NB4 (cell line): Measurements from ENCODE around the gene TTL.
"Not testable (repeated sequence)": the region's sequence is repeated elsewhere in the genome, so short reads cannot be mapped to it uniquely, and the experiment has no call there.

Source experiments
- DNase-seq: peaks from one replicate; pipeline ENCODE4 v3.0.0; 2010; ENCODE audit warnings: low read depth
- H3K4me3 ChIP-seq: one replicate; pipeline ENCODE4 v1.5.1; 2011; ENCODE audit warnings: mild to moderate bottlenecking, low read depth, low read length, moderate library complexity
- CTCF ChIP-seq: IDR thresholded peaks from one replicate; pipeline ENCODE4 v1.5.1; 2012; ENCODE audit warnings: low read depth, low read length
- MAX ChIP-seq: IDR thresholded peaks from 2 replicates; pipeline ENCODE4 v1.6.1; 2011; ENCODE audit warnings: low read depth, low read length
- MYC ChIP-seq: IDR thresholded peaks from 2 replicates; pipeline ENCODE4 v1.6.1; 2011; ENCODE audit warnings: low read depth, low read length
- POLR2A ChIP-seq: IDR thresholded peaks from 2 replicates; pipeline ENCODE4 v1.6.1; 2011; ENCODE audit warnings: mild to moderate bottlenecking; ENCODE audit not compliant: insufficient read length; ENCODE audit errors: extremely low read depth

The TTL gene

GRCh38 chr2:112481528-112482233 is at the start of gene TTL:
TSS of gene TTL (plus strand) at chr2:112482156. CDS start at chr2:112482345, 189 bp downstream.
- H3K4me3 ChIP-seq: peak within 1 kb of the TSS; percentile 77
- TF ChIP-seq POLR2A (peak; percentile 44), MAX (no peak)
- DNase-seq: peak; percentile 87

GRCh38 chr2:112432390-112432734 is 49.6 kb upstream of the TTL start:
- DNase-seq, H3K4me3 ChIP-seq: not testable (repeated sequence)

- peak; percentile 48 for DNase-seq
- not testable (repeated sequence) for H3K4me3 ChIP-seq
These were observed 49.0 kb upstream of the TTL start for GRCh38 chr2:112432735-112433479.

- H3K4me3 ChIP-seq: not testable (repeated sequence)
- DNase-seq: peak; percentile 73
These were observed 48.5 kb upstream of the TTL start, which contains the start of gene RGPD8 for GRCh38 chr2:112433480-112433879. TSS of gene RGPD8 (minus strand) at chr2:112433645. CDS start at chr2:112433453, 192 bp downstream.

GRCh38 chr2:112433932-112434730 is 47.8 kb upstream of the TTL start:
- no peak for DNase-seq
- TF ChIP-seq MAX: no peak
- TF ChIP-seq POLR2A: no peak
- no peak for TF ChIP-seq CTCF
- TF ChIP-seq MYC: no peak
- H3K4me3 ChIP-seq: no peak overlapping the region

- not testable (repeated sequence) for H3K4me3 ChIP-seq, DNase-seq
These were observed 46.9 kb upstream of the TTL start for GRCh38 chr2:112434890-112435715.

GRCh38 chr2:112435716-112436431 is 46.1 kb upstream of the TTL start:
- not testable (repeated sequence) for H3K4me3 ChIP-seq, DNase-seq

GRCh38 chr2:112436993-112437392 is 45.0 kb upstream of the TTL start:
- not testable (repeated sequence) for DNase-seq, H3K4me3 ChIP-seq

- H3K4me3 ChIP-seq, DNase-seq: not testable (repeated sequence)
These were observed 44.5 kb upstream of the TTL start for GRCh38 chr2:112437405-112437831.

GRCh38 chr2:112438603-112439261 is 43.2 kb upstream of the TTL start:
- not testable (repeated sequence) for DNase-seq, H3K4me3 ChIP-seq

- DNase-seq: not testable (repeated sequence)
These were observed 37.7 kb upstream of the TTL start for GRCh38 chr2:112444256-112444655.

More at GRCh38 chr2:112444256-112444655, 37.7 kb upstream of the TTL start:
- H3K4me3 ChIP-seq: not testable (repeated sequence)
